Mucosa of descending colon (tissue), 3 donors: ENCODE measurements around the gene GRK3. TPM values are rescaled to one million over a fixed set of nuclear protein-coding genes. Genes with fewer than 3 reads are reported as not detected.
A peak's percentile ranks its signal among the peaks of the same experiment; 100 is the strongest.

Experiments
- ATAC-seq: fragments of 200-7000 bp; cut with Tn5 transposase; one replicate; pipeline ENCODE4 v1.9.1; 2020; ENCODE audit warnings: mild to moderate bottlenecking, moderate library complexity
- DNase-seq, 3 donors: peaks; one replicate each; pipeline ENCODE4 v3.0.0-alpha.2; 2020
- H3K36me3 ChIP-seq: fragments of 200-600 bp; one replicate; pipeline ENCODE4 v1.8.0; 2021; ENCODE audit warnings: low read depth, mild to moderate bottlenecking
- H3K4me1 ChIP-seq: fragments of 200-600 bp; one replicate; pipeline ENCODE4 v1.8.0; 2021; ENCODE audit warnings: low read depth, mild to moderate bottlenecking
- H3K4me3 ChIP-seq: fragments of 200-600 bp; one replicate; pipeline ENCODE4 v1.8.0; 2021; ENCODE audit warnings: mild to moderate bottlenecking
- H3K9me3 ChIP-seq: fragments of 200-600 bp; one replicate; pipeline ENCODE4 v1.8.0; 2021; ENCODE audit warnings: mild to moderate bottlenecking
- CTCF ChIP-seq: fragments of 200-600 bp; IDR thresholded peaks from one replicate; pipeline ENCODE4 v1.8.0; 2022; ENCODE audit warnings: antibody characterized with exemption, mild to moderate bottlenecking
- intact Hi-C, 2 donors: fragments of 100-400 bp; cut with DNase I in 1 of 2; cut with micrococcal nuclease in 1 of 2; formaldehyde crosslinking; loops; one replicate each; pipeline versions ENCODE4 v1.11.0 to v1.11.1; 2022; cut with DNase I, micrococcal nuclease
- total RNA-seq, 3 donors: library from RNA; stranded (reverse); fragmentation: NEBNext Ultra II Directional in 2 of 3; extraction: Animal tissue kit (Norgen Biotek cat#: 25700) in 2 of 3; gene quantifications; one replicate each; pipeline versions ENCODE4 v1.2.1 to v1.2.4, GENCODE V29; 2021 to 2023
- donor health status: DM: no; HTN: no; CAD: no; lungs with moderate emphysema.
- donor health status: DM: no; HTN: no; CAD: no.
- donor health status: DM: no; HTN: yes; CAD: no.

The GRK3 gene
- total RNA-seq, 3 donors from 2014 or later: 2.1 to 16.1 (median 3.2) TPM

GRCh38 chr22:25741692-25742626, 177.5 kb downstream of the GRK3 start, which contains the start of gene MYO18B:
MYO18B (plus strand) TSS chr22:25742188; CDS start chr22:25761093, 18,905 bp downstream.
- no peaks in the 10 kb centered on the region for H3K36me3 ChIP-seq
- H3K4me3 ChIP-seq: no peak within 1 kb of the TSS
- no peak for ATAC-seq
- intact Hi-C loops: no loop called here
- peaks cover 3% of the 10 kb centered on the region for H3K4me1 ChIP-seq
- DNase-seq: no peak
- no peak for TF ChIP-seq CTCF
- H3K9me3 ChIP-seq: no peaks in the 10 kb centered on the region

GRCh38 chr22:25742918-25743708, 178.6 kb downstream of the GRK3 start:
- TF ChIP-seq CTCF: no peak
- no peaks in the 10 kb centered on the region for H3K36me3 ChIP-seq
- H3K9me3 ChIP-seq: no peaks in the 10 kb centered on the region
- DNase-seq (no peak), ATAC-seq (no peak)
- peaks cover 3% of the 10 kb centered on the region for H3K4me1 ChIP-seq
- H3K4me3 ChIP-seq: no peak overlapping the region
- intact Hi-C loops: no loop called here

DNA sequence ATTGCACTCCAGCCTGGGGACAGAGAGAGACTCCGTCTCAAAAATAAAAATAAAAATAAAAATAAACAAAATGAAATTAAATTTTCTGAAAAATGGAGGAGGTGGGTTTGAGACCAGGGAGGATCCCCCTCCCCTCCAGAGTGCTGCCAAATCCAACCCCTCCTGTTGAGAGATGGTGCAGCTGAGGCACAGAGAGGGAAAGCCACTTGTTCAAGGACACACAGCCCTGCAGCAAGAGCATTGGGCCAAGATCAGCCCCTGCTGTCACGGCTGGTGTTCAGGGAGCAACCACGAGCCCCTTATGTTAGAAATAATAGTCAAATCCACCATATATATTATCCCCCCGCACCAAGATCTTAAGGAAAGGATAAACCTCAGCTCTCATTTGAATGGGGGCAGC, 180.2 kb downstream of the GRK3 start:
- H3K4me1 ChIP-seq: peaks cover 3% of the 10 kb centered on the region
- no peak overlapping the region for H3K4me3 ChIP-seq
- DNase-seq (no peak), ATAC-seq (no peak)
- H3K36me3 ChIP-seq: no peaks in the 10 kb centered on the region
- intact Hi-C loops: no loop called here
- no peaks in the 10 kb centered on the region for H3K9me3 ChIP-seq
- no peak for TF ChIP-seq CTCF

- DNase-seq (no peak), ATAC-seq (no peak)
- no peaks in the 10 kb centered on the region for H3K36me3 ChIP-seq
- H3K4me1 ChIP-seq: peaks cover 3% of the 10 kb centered on the region
- no peak overlapping the region for H3K4me3 ChIP-seq
- intact Hi-C loops: no loop called here
- H3K9me3 ChIP-seq: no peaks in the 10 kb centered on the region
- no peak for TF ChIP-seq CTCF
These were observed 181.0 kb downstream of the GRK3 start for GRCh38 chr22:25745341-25746011.

DNA sequence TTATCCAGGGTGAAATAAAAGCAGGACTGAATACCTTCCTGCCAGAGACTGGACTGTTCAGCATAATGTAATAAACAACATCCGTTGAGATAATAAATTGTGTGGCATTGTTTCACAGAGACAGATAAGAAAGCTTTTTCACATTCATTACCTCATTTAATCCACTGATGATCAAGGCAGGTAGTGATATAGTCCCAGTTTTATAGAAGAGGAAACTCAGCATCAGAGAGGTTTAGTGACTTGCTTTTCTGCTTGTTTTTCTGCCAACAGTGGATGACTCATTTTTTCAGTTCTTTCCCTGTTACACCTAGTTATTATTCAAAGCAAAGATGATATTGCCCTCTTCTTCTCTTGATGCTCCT, 181.5 kb downstream of the GRK3 start:
- Histone ChIP-seq H3K36me3 (no peaks in the 10 kb centered on the region), H3K4me1 (peaks cover 3% of the 10 kb centered on the region), H3K9me3 (no peaks in the 10 kb centered on the region), H3K4me3 (no peak overlapping the region)
- intact Hi-C loops: no loop called here
- ATAC-seq (peak; percentile 61), DNase-seq (no peak)
- no peak for TF ChIP-seq CTCF
